OCI-LY7 (cell line): ENCODE results near the gene MTCH1. TPM values are rescaled to one million over a fixed set of nuclear protein-coding genes. Genes with fewer than 3 reads are reported as not detected.
"Not testable (repeated sequence)": the region's sequence is repeated elsewhere in the genome, so short reads cannot be mapped to it uniquely, and the experiment has no call there.

Experiments
- BruUV-seq: library from RNA; stranded (reverse); fragments of 400-500 nt; replicated peaks from 2 replicates; lab custom pipeline; 2021; lab: Mats Ljungman, UMichigan
- CTCF ChIA-PET: fragments of 300-600 bp; sonication (Branson Sonifier 250); formaldehyde crosslinking; loops from one replicate; lab custom pipeline; 2022; ENCODE audit warnings: antibody characterized with exemption; ENCODE audit not compliant: unreplicated experiment; lab: Charles Lee
- POLR2A ChIA-PET: fragments of 300-600 bp; sonication (Branson Sonifier 250); formaldehyde crosslinking; loops from one replicate; lab custom pipeline; 2022; ENCODE audit warnings: antibody characterized with exemption; lab: Charles Lee
- DNase-seq: peaks from one replicate; pipeline ENCODE4 v3.0.0-alpha.2; 2015; ENCODE audit warnings: low spot score
- H2AFZ ChIP-seq: fragments of 200-600 bp; sonication (generic), shearing (Covaris generic); 2 replicates; pipeline ENCODE4 v1.6.1; 2014; ENCODE audit warnings: mild to moderate bottlenecking, antibody characterized with exemption, low read length, moderate library complexity
- H3K27ac ChIP-seq: fragments of 200-600 bp; sonication (generic); 2 replicates; pipeline ENCODE4 v1.5.1; 2014; ENCODE audit warnings: mixed run types, low read depth, mild to moderate bottlenecking, moderate library complexity, low read length, inconsistent platforms; ENCODE audit not compliant: poor library complexity, severe bottlenecking
- H3K36me3 ChIP-seq: fragments of 200-600 bp; sonication (generic); 2 replicates; pipeline ENCODE4 v1.6.1; 2014; ENCODE audit warnings: mild to moderate bottlenecking, antibody characterized with exemption, low read length, moderate library complexity, mixed read lengths; ENCODE audit not compliant: insufficient read depth
- H3K4me1 ChIP-seq: fragments of 200-600 bp; sonication (generic); 2 replicates; pipeline ENCODE4 v1.5.1; 2014; ENCODE audit warnings: mild to moderate bottlenecking, low read length; ENCODE audit not compliant: insufficient read depth, poor library complexity, severe bottlenecking
- H3K4me2 ChIP-seq: fragments of 200-600 bp; sonication (generic); 2 replicates; pipeline ENCODE4 v1.6.1; 2014; ENCODE audit warnings: mild to moderate bottlenecking, low read length
- H3K4me3 ChIP-seq: fragments of 200-600 bp; sonication (generic); 2 replicates; pipeline ENCODE4 v1.5.1; 2014; ENCODE audit warnings: mild to moderate bottlenecking, low read depth, low read length; ENCODE audit not compliant: poor library complexity, severe bottlenecking
- H3K79me2 ChIP-seq: fragments of 200-600 bp; sonication (generic); 2 replicates; pipeline ENCODE4 v1.6.1; 2016; ENCODE audit warnings: low read depth, mild to moderate bottlenecking, low read length, moderate library complexity, mixed read lengths; ENCODE audit not compliant: insufficient read depth
- H3K9me2 ChIP-seq: fragments of 200-600 bp; sonication (generic); 2 replicates; pipeline ENCODE4 v1.6.1; 2016; ENCODE audit warnings: mild to moderate bottlenecking, low read length, mixed read lengths; ENCODE audit not compliant: insufficient read depth
- H3K9me3 ChIP-seq: fragments of 200-600 bp; sonication (generic); 2 replicates; pipeline ENCODE4 v1.6.1; 2014; ENCODE audit warnings: mild to moderate bottlenecking, mixed run types, low read length, mixed read lengths
- H4K20me1 ChIP-seq: fragments of 200-600 bp; sonication (generic); 2 replicates; pipeline ENCODE4 v1.6.1; 2014; ENCODE audit warnings: mild to moderate bottlenecking, antibody characterized with exemption, low read length, moderate library complexity, mixed read lengths; ENCODE audit not compliant: insufficient read depth
- EZH2phosphoT487 ChIP-seq: fragments of 200-600 bp; sonication (generic); IDR thresholded peaks from 2 replicates; pipeline ENCODE4 v1.6.1; 2018; ENCODE audit warnings: low read depth, borderline replicate concordance, mild to moderate bottlenecking, mixed run types, antibody characterized with exemption, low read length, moderate library complexity, mixed read lengths
- intact Hi-C: fragments of 100-400 bp; cut with micrococcal nuclease; formaldehyde crosslinking; loops from one replicate; pipeline ENCODE4 v1.10.0; 2022; ENCODE audit not compliant: unreplicated experiment
- total RNA-seq, 2 experiments: library from RNA; depleted of rRNA in 1 of 2; stranded (reverse); fragments of >200 nt in 1 of 2; shearing (Covaris generic) in 1 of 2; gene quantifications; 2 replicates each; pipeline ENCODE4 v1.2.3, GENCODE V29; 2014 to 2022
- TF ChIP-seq, protein P1 (sequence below): fragments of 200-600 bp; sonication (generic); conservative IDR thresholded peaks from 2 replicates; pipeline ENCODE4 v1.5.1; 2014; ENCODE audit warnings: mild to moderate bottlenecking, antibody characterized with exemption, low read length, moderate library complexity, mixed read lengths

Gene MTCH1
- total RNA-seq, 2 experiments from 2014 or later = 72.5 to 93.7 TPM

DNA sequence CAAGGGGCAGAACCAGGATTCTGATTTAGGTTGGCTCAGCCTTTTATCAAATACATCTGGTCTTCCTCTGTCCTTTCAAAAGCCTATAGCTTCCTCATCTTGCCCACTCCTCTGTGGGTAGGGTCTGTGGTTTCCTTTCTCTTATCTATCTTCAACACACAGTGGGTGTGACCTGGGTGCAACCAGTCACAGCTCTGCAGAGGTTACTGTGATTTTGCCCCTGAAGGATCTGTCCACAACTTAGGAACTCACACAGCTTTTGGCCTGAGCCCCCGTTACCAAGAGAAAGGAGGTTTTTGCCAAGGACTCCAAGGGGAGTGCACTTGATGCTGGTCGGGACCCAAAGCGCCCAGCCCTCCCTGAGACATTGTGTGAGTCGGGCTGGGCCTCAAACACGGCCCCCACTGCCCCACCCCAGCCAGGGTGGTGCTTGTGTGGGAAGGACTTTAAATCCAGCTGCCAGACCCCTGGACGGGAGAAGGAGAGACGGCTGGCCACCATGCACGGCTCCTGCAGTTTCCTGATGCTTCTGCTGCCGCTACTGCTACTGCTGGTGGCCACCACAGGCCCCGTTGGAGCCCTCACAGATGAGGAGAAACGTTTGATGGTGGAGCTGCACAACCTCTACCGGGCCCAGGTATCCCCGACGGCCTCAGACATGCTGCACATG is 31.6 kb downstream of the MTCH1 start, which contains the start of gene PI16:
TSS of gene PI16 (plus strand) at position 477 of the 670 bp plus-strand sequence. CDS start at position 500, 23 bp downstream.
- H3K36me3 ChIP-seq = no peaks in the 10 kb centered on the region
- no peaks in the 10 kb centered on the region for H3K9me2 ChIP-seq
- H2AFZ ChIP-seq = peak within 1 kb of the TSS; percentile 56
- no TSS peak for BruUV-seq
- intact Hi-C loops = no loop called here
- CTCF ChIA-PET = no interaction called here
- no peak within 1 kb of the TSS for H3K4me3 ChIP-seq
- POLR2A ChIA-PET = interaction anchor here (1.1 to 1.8 kb wide), 3 partner anchors 9 to 69 kb away, joined by 3 to 5 read pairs (median 4); partner anchors contain the start of genes C6orf89 and FGD2
- no peaks in the 10 kb centered on the region for H3K9me3 ChIP-seq
- no peak within 1 kb of the TSS for H3K27ac ChIP-seq
- H3K4me2 ChIP-seq = peak within 1 kb of the TSS; percentile 45
- peaks cover 20% of the 10 kb centered on the region for H3K4me1 ChIP-seq
- no peak for DNase-seq
- H3K79me2 ChIP-seq = no peaks in the 10 kb centered on the region
- no peak for TF ChIP-seq EZH2phosphoT487
- TF ChIP-seq, protein P1, sequence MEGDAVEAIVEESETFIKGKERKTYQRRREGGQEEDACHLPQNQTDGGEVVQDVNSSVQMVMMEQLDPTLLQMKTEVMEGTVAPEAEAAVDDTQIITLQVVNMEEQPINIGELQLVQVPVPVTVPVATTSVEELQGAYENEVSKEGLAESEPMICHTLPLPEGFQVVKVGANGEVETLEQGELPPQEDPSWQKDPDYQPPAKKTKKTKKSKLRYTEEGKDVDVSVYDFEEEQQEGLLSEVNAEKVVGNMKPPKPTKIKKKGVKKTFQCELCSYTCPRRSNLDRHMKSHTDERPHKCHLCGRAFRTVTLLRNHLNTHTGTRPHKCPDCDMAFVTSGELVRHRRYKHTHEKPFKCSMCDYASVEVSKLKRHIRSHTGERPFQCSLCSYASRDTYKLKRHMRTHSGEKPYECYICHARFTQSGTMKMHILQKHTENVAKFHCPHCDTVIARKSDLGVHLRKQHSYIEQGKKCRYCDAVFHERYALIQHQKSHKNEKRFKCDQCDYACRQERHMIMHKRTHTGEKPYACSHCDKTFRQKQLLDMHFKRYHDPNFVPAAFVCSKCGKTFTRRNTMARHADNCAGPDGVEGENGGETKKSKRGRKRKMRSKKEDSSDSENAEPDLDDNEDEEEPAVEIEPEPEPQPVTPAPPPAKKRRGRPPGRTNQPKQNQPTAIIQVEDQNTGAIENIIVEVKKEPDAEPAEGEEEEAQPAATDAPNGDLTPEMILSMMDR = no peak
- H4K20me1 ChIP-seq = no peaks in the 10 kb centered on the region

DNA sequence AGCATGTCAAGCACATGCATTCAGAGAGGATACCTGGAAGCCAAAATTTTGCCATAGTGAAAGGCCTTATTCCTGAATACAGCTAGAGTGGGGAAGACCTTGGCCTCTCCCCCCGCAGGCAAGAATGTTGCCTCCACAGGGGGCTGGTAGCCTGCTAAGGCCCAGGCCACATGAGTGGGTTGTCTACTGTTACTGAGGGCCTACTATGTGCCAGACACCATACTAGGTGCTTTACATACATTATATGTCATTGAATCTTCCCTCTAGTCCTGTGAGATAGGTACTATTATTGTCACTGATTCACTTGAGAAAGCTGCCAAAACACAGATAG is 32.1 kb downstream of the MTCH1 start:
- intact Hi-C loops = no loop called here
- no peak overlapping the region for H3K4me2 ChIP-seq
- no peaks in the 10 kb centered on the region for H3K79me2 ChIP-seq
- H3K4me1 ChIP-seq = peaks cover 20% of the 10 kb centered on the region
- H3K4me3 ChIP-seq = no peak overlapping the region
- no peak for DNase-seq
- no peaks in the 10 kb centered on the region for H3K36me3 ChIP-seq
- 0 out of 2 replicates have a peak overlapping the region, but pooled peaks have one; percentile 56 for H2AFZ ChIP-seq
- ChIA-PET CTCF (no interaction called here), POLR2A (interaction anchor here (1.1 to 1.8 kb wide), 3 partner anchors 10 to 69 kb away, joined by 3 to 5 read pairs (median 4); partner anchors contain the start of genes C6orf89 and FGD2)
- H3K9me3 ChIP-seq = no peaks in the 10 kb centered on the region
- no peak overlapping the region for H3K27ac ChIP-seq
- H3K9me2 ChIP-seq = no peaks in the 10 kb centered on the region
- H4K20me1 ChIP-seq = no peaks in the 10 kb centered on the region
- TF ChIP-seq EZH2phosphoT487 = no peak
- TF ChIP-seq, protein P1 = no peak
- no TSS peak for BruUV-seq

DNA sequence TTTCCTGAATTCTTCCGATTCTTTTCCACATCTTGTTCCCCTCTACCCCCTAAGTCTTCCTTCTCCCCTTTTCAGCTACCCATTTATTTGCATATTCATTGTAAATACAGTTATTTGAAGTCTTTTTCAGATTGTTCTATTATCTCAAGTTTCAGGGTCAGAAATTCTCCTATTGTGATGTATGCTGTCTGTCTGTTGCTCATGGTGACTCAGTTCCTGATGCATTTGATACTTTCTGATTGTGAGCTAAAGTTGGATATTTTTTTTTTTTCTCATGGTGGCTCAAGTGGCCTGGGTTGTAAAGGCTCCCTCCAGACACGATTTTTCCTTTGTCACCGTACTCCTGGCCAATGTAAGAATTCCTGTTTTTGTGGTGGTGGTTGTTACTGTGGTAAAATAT is 36.4 kb downstream of the MTCH1 start:
- Histone ChIP-seq H3K4me3 (no peak overlapping the region), H3K27ac (no peak overlapping the region), H3K9me2 (no peaks in the 10 kb centered on the region), H3K4me1 (peaks cover 5% of the 10 kb centered on the region), H3K79me2 (no peaks in the 10 kb centered on the region), H3K4me2 (no peak overlapping the region), H3K36me3 (no peaks in the 10 kb centered on the region), H2AFZ (no peak overlapping the region), H4K20me1 (no peaks in the 10 kb centered on the region), H3K9me3 (no peaks in the 10 kb centered on the region)
- intact Hi-C loops = no loop called here
- TF ChIP-seq, protein P1 = no peak
- TF ChIP-seq EZH2phosphoT487 = no peak
- no peak for DNase-seq
- no TSS peak for BruUV-seq
- POLR2A ChIA-PET = no interaction called here
- CTCF ChIA-PET = no interaction called here

DNA sequence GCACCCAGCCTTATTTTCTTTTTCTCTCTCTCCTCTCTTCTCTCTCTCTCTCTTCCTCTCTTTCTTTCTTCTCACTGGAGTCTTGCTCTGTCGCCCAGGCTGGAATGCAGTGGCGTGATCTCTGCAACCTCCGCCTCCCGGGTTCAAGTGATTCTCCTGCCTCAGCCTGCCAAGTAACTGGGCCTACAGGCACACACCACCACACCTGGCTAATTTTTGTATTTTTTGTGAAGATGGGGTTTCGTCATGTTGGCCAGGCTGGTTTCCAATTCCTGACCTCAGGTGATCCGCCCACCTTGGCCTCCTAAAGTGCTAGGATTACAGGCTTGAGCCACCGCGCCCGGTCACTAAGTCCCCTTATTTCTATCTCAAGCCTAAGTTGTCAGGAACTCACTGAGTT is 36.9 kb downstream of the MTCH1 start:
- H3K9me3 ChIP-seq, H3K27ac ChIP-seq, H4K20me1 ChIP-seq, H3K4me3 ChIP-seq, POLR2A ChIA-PET, H3K4me1 ChIP-seq, intact Hi-C loops, CTCF ChIA-PET, H2AFZ ChIP-seq, H3K4me2 ChIP-seq, H3K9me2 ChIP-seq, BruUV-seq, H3K79me2 ChIP-seq, H3K36me3 ChIP-seq, DNase-seq: not testable (repeated sequence)
